WTC11 (cell line): ENCODE data around the gene COL20A1. TPM values are rescaled to one million over a fixed set of nuclear protein-coding genes. Genes with fewer than 3 reads are reported as not detected.

Experiments used
- ATAC-seq: fragments of 200-7000 bp; cut with Tn5 transposase; 2 replicates; pipeline ENCODE4 v1.10.0; 2021; ENCODE audit warnings: mild to moderate bottlenecking, moderate library complexity
- CTCF ChIA-PET: fragments of 300-600 bp; sonication (Branson Sonifier 250); formaldehyde crosslinking; loops from one replicate; lab custom pipeline; 2021; ENCODE audit warnings: antibody characterized with exemption; lab: Charles Lee
- POLR2A ChIA-PET: fragments of 350-600 bp; sonication (Branson Sonifier 250); formaldehyde crosslinking; loops from one replicate; lab custom pipeline; 2021; ENCODE audit warnings: antibody characterized with exemption; lab: Charles Lee
- DNase-seq: peaks from one replicate; pipeline ENCODE4 v3.0.0; 2021; ENCODE audit warnings: low spot score
- H3K27ac Mint-ChIP-seq: 2 replicates; pipeline ENCODE4 v1.8.0; 2021; ENCODE audit warnings: mixed read lengths
- H3K27me3 Mint-ChIP-seq: 2 replicates; pipeline ENCODE4 v1.8.0; 2021; ENCODE audit warnings: low read depth, mild to moderate bottlenecking, moderate library complexity, mixed read lengths
- H3K36me3 Mint-ChIP-seq: 2 replicates; pipeline ENCODE4 v1.8.0; 2021; ENCODE audit warnings: mixed read lengths
- H3K4me1 Mint-ChIP-seq: 2 replicates; pipeline ENCODE4 v1.8.0; 2022; ENCODE audit warnings: mixed read lengths
- H3K4me3 Mint-ChIP-seq: 2 replicates; pipeline ENCODE4 v1.8.0; 2021; ENCODE audit warnings: mild to moderate bottlenecking, moderate library complexity, mixed read lengths
- H3K9me3 Mint-ChIP-seq: 2 replicates; pipeline ENCODE4 v1.8.0; 2021; ENCODE audit warnings: mixed read lengths
- CTCF ChIP-seq: fragments of 200-600 bp; IDR thresholded peaks from 2 replicates; pipeline ENCODE4 v1.8.0; 2022; ENCODE audit warnings: antibody characterized with exemption
- E2F1 ChIP-seq: sonication (generic); formaldehyde crosslinking; IDR thresholded peaks from 2 replicates; pipeline ENCODE4 v1.8.0; 2022; ENCODE audit warnings: mild to moderate bottlenecking, missing genetic modification reagents
- FOXK1 ChIP-seq: sonication (generic); formaldehyde crosslinking; IDR thresholded peaks from 2 replicates; pipeline ENCODE4 v1.8.0; 2022; ENCODE audit warnings: mild to moderate bottlenecking, moderate library complexity, missing genetic modification reagents
- HMGA2 ChIP-seq: fragments of 250-450 bp; sonication (Bioruptor Pico); IDR thresholded peaks from 2 replicates; pipeline ENCODE4 v1.4.0; 2021; ENCODE audit warnings: mild to moderate bottlenecking, moderate library complexity
- HMGXB4 ChIP-seq: sonication (generic); formaldehyde crosslinking; IDR thresholded peaks from 2 replicates; pipeline ENCODE4 v1.8.1; 2023; ENCODE audit warnings: mild to moderate bottlenecking, moderate library complexity, missing genetic modification reagents
- NFE2L1 ChIP-seq: sonication (generic); formaldehyde crosslinking; IDR thresholded peaks from 2 replicates; pipeline ENCODE4 v1.8.1; 2023; ENCODE audit warnings: missing genetic modification reagents
- NFYB ChIP-seq: sonication (generic); formaldehyde crosslinking; conservative IDR thresholded peaks from 2 replicates; pipeline ENCODE4 v1.8.0; 2022; ENCODE audit warnings: low read depth, missing genetic modification reagents
- PRRX2 ChIP-seq: fragments of 250-450 bp; sonication (Bioruptor Pico); IDR thresholded peaks from 2 replicates; pipeline ENCODE4 v1.8.0; 2021; ENCODE audit warnings: mild to moderate bottlenecking
- SOX15 ChIP-seq: fragments of 250-450 bp; sonication (Bioruptor Pico); IDR thresholded peaks from 2 replicates; pipeline ENCODE4 v1.9.0; 2021; ENCODE audit warnings: mild to moderate bottlenecking
- SP1 ChIP-seq: sonication (generic); formaldehyde crosslinking; conservative IDR thresholded peaks from 2 replicates; pipeline ENCODE4 v1.8.1; 2022; ENCODE audit warnings: missing genetic modification reagents
- TCF7 ChIP-seq: sonication (generic); formaldehyde crosslinking; IDR thresholded peaks from 2 replicates; pipeline ENCODE4 v1.8.0; 2022; ENCODE audit warnings: mild to moderate bottlenecking, low read depth, missing genetic modification reagents, moderate library complexity
- TEAD1 ChIP-seq: sonication (generic); formaldehyde crosslinking; IDR thresholded peaks from 2 replicates; pipeline ENCODE4 v1.8.0; 2022; ENCODE audit warnings: mild to moderate bottlenecking, missing genetic modification reagents
- ZNF219 ChIP-seq: sonication (generic); formaldehyde crosslinking; IDR thresholded peaks from 2 replicates; pipeline ENCODE4 v1.8.0; 2023; ENCODE audit warnings: missing genetic modification reagents, mild to moderate bottlenecking, borderline replicate concordance
- ZNF416 ChIP-seq: fragments of 250-450 bp; sonication (Bioruptor Pico); IDR thresholded peaks from 2 replicates; pipeline ENCODE4 v1.9.0; 2021; ENCODE audit warnings: mild to moderate bottlenecking, inconsistent platforms
- ZNF425 ChIP-seq: fragments of 250-450 bp; sonication (Bioruptor Pico); conservative IDR thresholded peaks from 2 replicates; pipeline ENCODE4 v1.9.0; 2021; ENCODE audit warnings: mild to moderate bottlenecking
- ZNF512 ChIP-seq: sonication (generic); formaldehyde crosslinking; IDR thresholded peaks from 2 replicates; pipeline ENCODE4 v1.8.1; 2022; ENCODE audit warnings: missing genetic modification reagents, borderline replicate concordance
- total RNA-seq: library from RNA; stranded (reverse); gene quantifications from 3 replicates; pipeline ENCODE4 v1.2.3, GENCODE V29; 2021

Gene COL20A1
- total RNA-seq, 1 experiment from 2014 or later, result 1.3 TPM

- TF ChIP-seq TEAD1 (CRISPR knock-in tag) (no peak), HMGXB4 (CRISPR knock-in tag) (no peak), ZNF219 (CRISPR knock-in tag) (no peak)
Measured at GRCh38 chr20:63367446-63368055, 74.6 kb downstream of the COL20A1 start (continued).

- H3K27me3 Mint-ChIP-seq, result 0 out of 2 replicates have a peak, but pooled peaks cover under 1% of the 10 kb centered on the region
- ATAC-seq (no peak), DNase-seq (no peak)
- H3K36me3 Mint-ChIP-seq, result no peaks in the 10 kb centered on the region
- H3K4me1 Mint-ChIP-seq, result peaks cover 9% of the 10 kb centered on the region
- no peak overlapping the region for H3K27ac Mint-ChIP-seq
- H3K4me3 Mint-ChIP-seq, result no peak overlapping the region
- TF ChIP-seq FOXK1 (CRISPR knock-in tag) (no peak), NFE2L1 (CRISPR knock-in tag) (no peak), SOX15 (CRISPR knock-in tag) (no peak), ZNF512 (CRISPR knock-in tag) (no peak), TEAD1 (CRISPR knock-in tag) (no peak)
- TF ChIP-seq, all 79 proteins: peak for 0
- ChIA-PET CTCF (interaction anchor here (0.6 to 2.6 kb wide), 8 partner anchors 10 to 589 kb away, joined by 3 to 21 read pairs (median 4); no protein-coding TSS in a partner anchor), POLR2A (interaction anchor here (0.6 kb wide), 1 partner anchor 615 kb away, joined by 3 read pairs; no protein-coding TSS in a partner anchor)
- H3K9me3 Mint-ChIP-seq, result no peaks in the 10 kb centered on the region
Measured at GRCh38 chr20:63368151-63368550, 75.2 kb downstream of the COL20A1 start.

- Mint-ChIP-seq H3K9me3 (no peaks in the 10 kb centered on the region), H3K27ac (no peak overlapping the region), H3K27me3 (no peaks in the 10 kb centered on the region), H3K4me3 (no peak overlapping the region), H3K36me3 (no peaks in the 10 kb centered on the region), H3K4me1 (peaks cover 9% of the 10 kb centered on the region)
- ChIA-PET POLR2A (no interaction called here), CTCF (interaction anchor here (0.6 to 2.7 kb wide), 4 partner anchors 9 to 40 kb away, joined by 3 to 37 read pairs (median 6); no protein-coding TSS in a partner anchor)
- no peak for TF ChIP-seq TCF7 (CRISPR knock-in tag)
- no peak for TF ChIP-seq ZNF416 (CRISPR knock-in tag)
- TF ChIP-seq HMGA2 (CRISPR knock-in tag), result no peak
- no peak for TF ChIP-seq CTCF
- no peak for TF ChIP-seq NFYB (CRISPR knock-in tag)
- ATAC-seq, result no peak
- no peak for DNase-seq
Measured at GRCh38 chr20:63369024-63369530, 76.1 kb downstream of the COL20A1 start.

- POLR2A ChIA-PET, result interaction anchor here (0.5 kb wide), 1 partner anchor 183 kb away, joined by 4 read pairs; no protein-coding TSS in a partner anchor
- peak; percentile 41 for DNase-seq
- TF ChIP-seq NFYB (CRISPR knock-in tag) (no peak), ZNF425 (CRISPR knock-in tag) (no peak), SP1 (CRISPR knock-in tag) (no peak), PRRX2 (CRISPR knock-in tag) (no peak), E2F1 (CRISPR knock-in tag) (no peak)
Measured at GRCh38 chr20:63369724-63370617, 77.0 kb downstream of the COL20A1 start.

More at GRCh38 chr20:63369724-63370617, 77.0 kb downstream of the COL20A1 start:
- no peak overlapping the region for H3K4me3 Mint-ChIP-seq
- no peaks in the 10 kb centered on the region for H3K27me3 Mint-ChIP-seq
- ATAC-seq, result peak; percentile 24; the same call in 1 of the 2 replicates
- H3K36me3 Mint-ChIP-seq, result no peaks in the 10 kb centered on the region
- CTCF ChIA-PET, result interaction anchor here (0.6 to 2.7 kb wide), 11 partner anchors 8 to 663 kb away, joined by 3 to 37 read pairs (median 8); partner anchors contain the start of gene CHRNA4
- H3K27ac Mint-ChIP-seq, result no peak overlapping the region
- H3K4me1 Mint-ChIP-seq, result peaks cover 9% of the 10 kb centered on the region
- H3K9me3 Mint-ChIP-seq, result no peaks in the 10 kb centered on the region
